HG02884 (cell line): ENCODE results near the gene TIPRL.

ENCODE experiments used
- ATAC-seq: cut with Tn5 transposase; IDR thresholded peaks from one replicate; pipeline ENCODE4 v1.9.1; 2021; ENCODE audit warnings: mild to moderate bottlenecking, moderate library complexity; ENCODE audit not compliant: unreplicated experiment

Gene TIPRL

GRCh38 chr1:168245042-168245441, 66.3 kb downstream of the TIPRL start:
- ATAC-seq, result no peak

GRCh38 chr1:168246506-168246905, 67.7 kb downstream of the TIPRL start:
- ATAC-seq, result no peak
